Adipose tissue (tissue), 3 donors: ENCODE results near the gene PRKAR1B. TPM values are rescaled to one million over a fixed set of nuclear protein-coding genes. Genes with fewer than 3 reads are reported as not detected.
"Not testable (repeated sequence)": the region's sequence is repeated elsewhere in the genome, so short reads cannot be mapped to it uniquely, and the experiment has no call there.

Experiments
- H3K27ac ChIP-seq: one replicate; pipeline ENCODE4 v1.5.1; 2013; ENCODE audit warnings: low read depth, low read length
- WGBS, 3 donors: extraction: QIAGEN DNeasy Blood & Tissue Kit; methylation state at CpG; one replicate each; pipeline ENCODE4 v1.1.7; 2013; 5-methylcytosine and 5-hydroxymethylcytosine counted together
- polyA plus RNA-seq, 3 donors: library from polyadenylated mRNA; stranded (reverse); fragments of 200-250 nt; gene quantifications; one replicate each; pipeline ENCODE4 v1.2.3, GENCODE V29; 2013
- donor health status: healthy with polysubstance abuse.
- donor health status: Bipolar disorder and iron deficiency.
- donor health status: healthy.

Gene PRKAR1B
- polyA plus RNA-seq, 3 donors, result 4.0 to 10.2 (median 10.1) TPM

- 79 to 85% (median 83%) methylated on average over 35 of the region's 35 CpGs for WGBS, 3 donors
- H3K27ac ChIP-seq, result no peak overlapping the region
Measured at GRCh38 chr7:665736-666453, 61.2 kb downstream of the PRKAR1B start.

- WGBS, 3 donors, result 71 to 82% (median 73%) methylated on average over 20 of the region's 20 CpGs
- no peak overlapping the region for H3K27ac ChIP-seq
Measured at GRCh38 chr7:664997-665735, 61.9 kb downstream of the PRKAR1B start.

GRCh38 chr7:664402-664775 lies 62.7 kb downstream of the PRKAR1B start:
- 97% methylated on average over 7 of the region's 7 CpGs for WGBS, 3 donors

GRCh38 chr7:662576-662975 lies 64.5 kb downstream of the PRKAR1B start:
- WGBS, 3 donors, result 95 to 98% (median 95%) methylated on average over 4 of the region's 4 CpGs
- no peak overlapping the region for H3K27ac ChIP-seq

More at GRCh38 chr7:664402-664775, 62.7 kb downstream of the PRKAR1B start:
- no peak overlapping the region for H3K27ac ChIP-seq

- no peak overlapping the region for H3K27ac ChIP-seq
- 94 to 97% (median 97%) methylated on average over 11 to 13 of the region's 13 CpGs for WGBS, 3 donors
Measured at GRCh38 chr7:659996-660395, 67.1 kb downstream of the PRKAR1B start.

DNA sequence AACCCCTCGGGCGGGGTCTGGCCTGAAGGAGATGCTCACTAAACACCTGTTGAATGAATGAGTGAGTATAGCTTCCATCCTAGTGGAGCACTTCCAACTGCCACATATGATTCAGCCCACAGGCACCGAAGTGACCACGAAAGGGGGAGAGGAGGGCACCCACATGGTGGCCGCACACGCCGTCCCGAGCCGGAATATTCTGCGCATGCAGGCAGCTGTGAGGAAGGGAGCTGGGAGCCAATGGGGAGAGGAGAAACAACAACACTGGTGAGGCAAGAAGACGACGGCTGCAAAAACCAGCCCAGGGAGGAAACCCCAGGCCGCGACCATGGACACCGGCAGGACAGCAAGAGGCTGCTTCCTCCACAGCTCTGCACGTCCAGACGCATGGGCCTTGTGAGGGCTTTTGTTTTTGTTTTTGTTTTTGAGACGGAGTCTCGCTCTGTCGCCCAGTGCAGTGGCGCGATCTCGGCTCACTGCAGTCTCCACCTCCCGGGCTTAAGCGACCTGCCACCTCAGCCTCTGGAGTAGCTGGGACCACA lies 67.7 kb downstream of the PRKAR1B start:
- WGBS, 3 donors, result 95 to 98% (median 96%) methylated on average over 23 to 25 of the region's 25 CpGs
- H3K27ac ChIP-seq, result no peak overlapping the region

DNA sequence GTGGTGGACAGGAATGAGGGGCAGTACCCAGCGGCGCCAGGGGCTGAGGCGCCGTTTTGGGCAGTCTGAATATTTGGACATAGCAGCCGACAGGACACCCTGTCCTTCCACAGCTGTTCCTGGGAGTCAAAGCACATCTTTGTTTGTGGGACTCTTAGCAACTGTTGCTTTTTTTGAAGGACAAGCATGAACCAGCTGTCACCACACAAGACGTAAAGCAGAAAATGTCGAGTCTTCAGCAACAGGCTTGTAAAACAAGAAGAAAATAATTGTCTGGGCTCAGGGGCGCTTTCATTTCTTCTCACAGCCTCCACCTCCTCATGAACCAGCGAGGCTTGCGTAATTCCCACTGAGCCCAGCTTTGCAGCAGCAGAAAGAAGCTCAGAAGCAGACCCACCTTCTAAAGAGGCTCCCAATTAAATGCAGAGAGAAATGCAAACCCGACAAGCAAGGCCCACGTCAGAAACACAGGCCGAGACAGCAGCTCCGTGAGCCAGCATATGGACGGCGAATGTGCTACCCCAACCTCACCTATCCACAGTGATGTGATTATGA lies 69.4 kb downstream of the PRKAR1B start:
- 71 to 81% (median 79%) methylated on average over 16 of the region's 16 CpGs for WGBS, 3 donors
- H3K27ac ChIP-seq, result no peak overlapping the region

GRCh38 chr7:657010-657409 lies 70.1 kb downstream of the PRKAR1B start:
- H3K27ac ChIP-seq, result not testable (repeated sequence)
- 93 to 97% (median 94%) methylated on average over 3 of the region's 3 CpGs for WGBS, 3 donors

DNA sequence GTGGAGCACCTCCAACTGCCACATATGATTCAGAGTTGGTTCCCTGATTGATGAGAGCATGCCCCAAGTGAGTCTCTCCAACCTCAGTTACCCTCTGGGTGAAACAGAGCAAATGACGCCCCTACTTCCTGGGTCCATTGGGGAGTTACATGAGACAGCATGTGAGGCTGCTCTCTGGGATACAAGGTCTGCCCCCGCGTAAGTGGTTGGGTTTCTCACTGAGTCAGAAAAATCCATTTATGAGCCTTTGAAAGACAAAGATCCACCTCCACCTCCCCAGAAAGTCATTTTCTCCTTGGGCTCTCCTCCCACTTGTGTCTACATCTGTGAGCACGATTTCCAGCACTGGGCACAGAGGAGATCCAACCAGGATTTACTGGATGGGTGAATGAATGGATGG lies 71.3 kb downstream of the PRKAR1B start:
- WGBS, 3 donors, result 94 to 99% (median 97%) methylated on average over 4 of the region's 4 CpGs
- no peak overlapping the region for H3K27ac ChIP-seq

DNA sequence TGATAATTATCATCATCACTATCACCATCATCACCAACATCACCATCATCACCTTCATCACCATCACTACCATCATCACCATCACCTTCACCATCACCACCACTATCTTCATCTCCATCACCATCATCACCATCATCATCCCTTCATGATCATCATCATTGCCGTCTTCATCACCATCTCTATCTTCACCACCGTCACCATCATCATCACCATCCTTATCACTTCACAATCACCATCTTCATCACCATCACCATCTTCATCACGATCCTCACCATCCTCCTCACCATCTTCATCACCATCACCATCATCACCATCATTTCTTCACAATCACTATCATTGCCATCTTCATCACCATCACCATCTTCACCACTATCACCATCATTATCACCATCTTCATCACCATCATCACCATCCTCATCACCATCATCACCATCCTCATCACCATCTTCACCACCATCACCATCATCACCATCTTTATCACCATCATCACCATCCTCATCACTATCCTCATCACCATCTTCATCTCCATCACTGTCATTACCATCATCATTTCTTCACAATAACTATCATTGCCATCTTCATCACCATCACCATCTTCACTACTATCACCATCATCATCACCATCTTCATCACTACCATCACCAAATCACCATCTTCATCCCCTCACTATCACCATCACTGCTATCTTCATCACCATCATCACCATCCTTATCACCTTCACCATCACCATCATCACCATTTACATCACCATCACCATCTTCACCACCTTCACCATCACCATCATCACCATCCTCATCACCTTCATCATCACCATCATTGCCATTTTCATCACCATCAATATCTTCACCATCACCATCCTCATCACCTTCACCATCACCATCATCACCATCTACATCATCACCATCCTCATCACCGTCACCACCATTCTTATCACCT lies 73.0 kb downstream of the PRKAR1B start:
- 97 to 99% (median 98%) methylated on average over 4 of the region's 4 CpGs for WGBS, 3 donors
- no peak overlapping the region for H3K27ac ChIP-seq

GRCh38 chr7:652881-653280 lies 74.2 kb downstream of the PRKAR1B start:
- 96 to 99% (median 98%) methylated on average over 4 of the region's 4 CpGs for WGBS, 3 donors
- H3K27ac ChIP-seq, result no peak overlapping the region

DNA sequence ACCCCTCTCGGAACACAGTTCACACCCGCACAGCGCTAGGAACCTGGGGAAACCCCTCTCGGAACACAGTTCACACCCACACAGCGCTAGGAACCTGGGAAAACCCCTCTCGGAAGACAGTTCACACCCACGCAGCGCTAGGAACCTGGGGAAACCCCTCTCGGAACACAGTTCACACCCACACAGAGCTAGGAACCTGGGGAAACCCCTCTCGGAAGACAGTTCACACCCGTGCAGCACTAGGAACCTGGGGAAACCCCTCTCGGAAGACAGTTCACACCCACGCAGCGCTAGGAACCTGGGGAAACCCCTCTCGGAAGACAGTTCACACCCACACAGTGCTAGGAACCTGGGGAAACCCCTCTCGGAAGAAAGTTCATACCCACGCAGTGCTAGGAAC lies 74.9 kb downstream of the PRKAR1B start:
- WGBS, 3 donors, result 94 to 97% (median 95%) methylated on average over 17 of the region's 17 CpGs
- H3K27ac ChIP-seq, result not testable (repeated sequence)

DNA sequence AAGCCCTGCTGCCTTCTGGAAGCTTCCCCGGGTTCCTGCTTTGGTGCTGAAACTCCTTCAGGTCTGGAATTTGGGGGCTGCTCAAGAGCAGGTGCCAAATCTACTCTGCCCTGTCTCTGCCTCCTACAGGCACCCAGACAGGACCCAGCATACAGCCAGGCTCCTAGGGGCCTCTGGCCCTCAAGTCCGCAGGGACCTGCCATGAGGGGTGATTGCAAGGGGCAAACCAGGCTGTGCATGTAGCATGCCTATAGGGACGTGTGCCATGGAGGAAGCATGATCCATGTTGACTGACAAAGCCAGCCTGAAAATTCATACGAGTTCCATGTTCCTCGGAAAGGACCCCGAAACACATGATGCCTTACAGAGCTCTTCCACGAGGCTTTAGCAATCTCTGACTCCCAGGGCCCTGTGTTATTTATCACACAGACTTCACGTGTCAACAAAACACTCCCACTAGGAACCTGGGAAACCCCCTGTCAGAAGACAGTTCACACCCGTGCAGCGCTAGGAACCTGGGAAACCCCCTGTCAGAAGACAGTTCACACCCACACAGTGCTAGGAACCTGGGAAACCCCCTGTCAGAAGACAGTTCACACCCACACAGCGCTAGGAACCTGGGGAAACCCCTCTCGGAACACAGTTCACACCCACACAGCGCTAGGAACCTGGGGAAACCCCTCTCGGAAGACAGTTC lies 75.9 kb downstream of the PRKAR1B start:
- WGBS, 3 donors, result 89 to 93% (median 91%) methylated on average over 12 to 14 of the region's 14 CpGs
- no peak overlapping the region for H3K27ac ChIP-seq

- 78 to 94% (median 91%) methylated on average over 20 to 22 of the region's 22 CpGs for WGBS, 3 donors
- H3K27ac ChIP-seq, result no peak overlapping the region
Measured at GRCh38 chr7:650339-651031, 76.6 kb downstream of the PRKAR1B start.

GRCh38 chr7:646951-647350 lies 80.1 kb downstream of the PRKAR1B start:
- WGBS, 3 donors, result 92 to 96% (median 94%) methylated on average over 11 of the region's 11 CpGs
- no peak overlapping the region for H3K27ac ChIP-seq

- H3K27ac ChIP-seq, result no peak overlapping the region
- 77 to 85% (median 84%) methylated on average over 11 of the region's 11 CpGs for WGBS, 3 donors
Measured at GRCh38 chr7:646487-646886, 80.6 kb downstream of the PRKAR1B start.

- no peak overlapping the region for H3K27ac ChIP-seq
- 87 to 93% (median 89%) methylated on average over 12 to 13 of the region's 13 CpGs for WGBS, 3 donors
Measured at GRCh38 chr7:645606-646005, 81.5 kb downstream of the PRKAR1B start.
